Stimulated activated CD8-positive, alpha-beta memory T cell treated with anti-CD3 and anti-CD28 coated beads, Interleukin-7, amount 100 ng/mL, for 48 hours (primary cell): Measurements from ENCODE around the gene VWA8.
"Not testable (repeated sequence)": the region's sequence is repeated elsewhere in the genome, so short reads cannot be mapped to it uniquely, and the experiment has no call there.

Source experiments
- DNase-seq, 2 donors: peaks; one replicate each; pipeline ENCODE4 v3.0.0-alpha.2; 2020; ENCODE audit warnings: low read depth in 1 of 2; ENCODE audit errors: extremely low read depth in 1 of 2

The VWA8 gene

GRCh38 chr13:41812237-41812636 lies 148.7 kb downstream of the VWA8 start:
- no peak for DNase-seq

DNA sequence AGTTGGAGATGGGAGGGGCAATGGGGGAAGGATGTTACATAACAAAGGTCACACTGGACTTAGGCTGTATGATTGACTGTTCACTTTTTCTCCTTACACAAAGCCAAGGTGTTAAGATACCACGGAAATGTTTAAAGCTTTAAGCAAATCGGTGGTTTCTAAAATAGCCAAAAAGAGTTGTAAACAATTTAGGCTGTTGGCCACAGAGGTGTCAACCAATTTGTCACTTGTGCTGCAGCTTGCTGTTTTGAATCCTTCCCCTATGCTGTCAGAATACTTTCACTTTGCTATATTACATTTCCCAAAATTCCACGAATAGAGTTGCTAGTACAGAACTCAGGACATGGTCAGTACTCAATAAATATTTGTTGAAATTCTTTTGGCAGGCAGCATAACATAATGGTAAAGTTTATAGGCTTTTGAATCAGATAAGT lies 149.3 kb downstream of the VWA8 start:
- no peak for DNase-seq

GRCh38 chr13:41809962-41810361 lies 150.9 kb downstream of the VWA8 start:
- no peak for DNase-seq

GRCh38 chr13:41803445-41803735 lies 157.5 kb downstream of the VWA8 start:
- DNase-seq = not testable (repeated sequence)

GRCh38 chr13:41802684-41803444 lies 158.0 kb downstream of the VWA8 start:
- no peak for DNase-seq

- DNase-seq = no peak
Observed at GRCh38 chr13:41802043-41802683, 158.7 kb downstream of the VWA8 start.

DNA sequence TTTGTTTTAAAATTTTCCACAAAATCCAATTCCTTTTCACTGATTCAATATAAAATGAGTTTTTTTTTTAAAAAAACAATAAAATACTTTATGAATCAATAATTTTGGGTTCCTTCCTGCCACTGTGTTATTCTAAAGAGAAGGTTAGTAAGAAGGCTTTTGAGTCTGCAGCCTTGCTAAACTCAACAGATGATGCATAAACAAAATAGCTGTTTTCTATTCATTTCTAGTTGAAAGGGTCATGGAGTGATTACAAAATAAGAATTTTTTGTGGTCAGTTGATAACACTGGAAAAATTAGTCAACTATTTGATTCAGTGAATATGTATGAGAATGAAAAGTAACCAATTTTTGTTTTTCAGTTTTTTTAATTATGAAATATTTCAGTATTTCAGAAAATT lies 169.9 kb downstream of the VWA8 start:
- DNase-seq = no peak

DNA sequence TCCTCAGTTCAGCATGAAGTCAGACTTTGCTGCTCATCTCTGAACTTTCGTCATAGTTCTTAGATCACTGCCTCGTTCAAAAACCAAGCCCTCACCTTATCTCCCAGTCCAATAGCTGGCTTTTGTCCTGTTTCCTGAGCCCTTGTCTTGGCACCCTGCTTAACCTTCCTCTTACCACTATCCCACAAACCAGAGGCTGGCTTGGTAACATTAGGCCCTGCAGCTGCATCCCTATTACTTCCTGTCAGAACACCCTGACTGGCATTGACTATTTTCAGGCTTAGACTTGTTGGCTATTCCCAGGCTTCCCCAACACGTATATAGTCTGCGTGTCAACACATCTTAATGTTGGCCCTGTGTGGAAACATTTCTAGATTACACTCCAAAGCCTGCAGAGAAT lies 172.4 kb downstream of the VWA8 start:
- no peak for DNase-seq

DNA sequence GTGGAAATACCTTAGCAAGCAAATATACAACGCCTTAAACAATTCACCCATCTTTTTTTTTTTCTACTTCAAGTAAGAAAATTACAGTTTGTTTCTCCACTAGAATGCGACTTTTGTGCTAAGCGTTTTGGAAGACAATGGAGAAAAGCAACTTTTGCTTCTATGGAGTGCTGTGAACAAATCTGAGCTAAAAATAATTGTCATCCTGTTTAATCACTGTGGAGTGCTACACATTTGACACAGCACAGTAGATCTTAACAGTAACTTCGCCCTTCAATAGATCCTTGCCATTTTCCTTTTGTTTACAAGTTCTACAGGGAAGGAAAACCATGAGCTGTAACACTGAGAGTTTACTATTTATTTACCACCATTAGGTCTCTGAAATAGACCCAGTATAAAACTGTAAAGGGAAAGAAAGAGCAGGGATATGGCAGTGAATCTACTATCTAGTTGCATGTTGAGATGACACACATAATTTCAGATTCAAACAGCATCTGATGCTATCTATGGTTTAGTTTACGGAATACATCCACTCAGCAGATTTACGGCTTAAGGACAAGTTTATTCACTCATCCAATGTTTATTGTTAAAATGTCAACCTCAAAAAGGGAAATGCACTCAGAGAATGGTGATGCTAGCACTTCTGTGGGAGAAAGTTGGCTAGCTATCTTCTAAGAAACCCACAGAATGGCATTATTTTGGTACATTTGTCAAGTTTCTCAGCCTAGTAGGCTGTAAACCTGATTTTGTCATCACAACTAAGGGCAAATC lies 175.3 kb downstream of the VWA8 start:
- no peak for DNase-seq

GRCh38 chr13:41782086-41782485 lies 178.8 kb downstream of the VWA8 start:
- no peak for DNase-seq

DNA sequence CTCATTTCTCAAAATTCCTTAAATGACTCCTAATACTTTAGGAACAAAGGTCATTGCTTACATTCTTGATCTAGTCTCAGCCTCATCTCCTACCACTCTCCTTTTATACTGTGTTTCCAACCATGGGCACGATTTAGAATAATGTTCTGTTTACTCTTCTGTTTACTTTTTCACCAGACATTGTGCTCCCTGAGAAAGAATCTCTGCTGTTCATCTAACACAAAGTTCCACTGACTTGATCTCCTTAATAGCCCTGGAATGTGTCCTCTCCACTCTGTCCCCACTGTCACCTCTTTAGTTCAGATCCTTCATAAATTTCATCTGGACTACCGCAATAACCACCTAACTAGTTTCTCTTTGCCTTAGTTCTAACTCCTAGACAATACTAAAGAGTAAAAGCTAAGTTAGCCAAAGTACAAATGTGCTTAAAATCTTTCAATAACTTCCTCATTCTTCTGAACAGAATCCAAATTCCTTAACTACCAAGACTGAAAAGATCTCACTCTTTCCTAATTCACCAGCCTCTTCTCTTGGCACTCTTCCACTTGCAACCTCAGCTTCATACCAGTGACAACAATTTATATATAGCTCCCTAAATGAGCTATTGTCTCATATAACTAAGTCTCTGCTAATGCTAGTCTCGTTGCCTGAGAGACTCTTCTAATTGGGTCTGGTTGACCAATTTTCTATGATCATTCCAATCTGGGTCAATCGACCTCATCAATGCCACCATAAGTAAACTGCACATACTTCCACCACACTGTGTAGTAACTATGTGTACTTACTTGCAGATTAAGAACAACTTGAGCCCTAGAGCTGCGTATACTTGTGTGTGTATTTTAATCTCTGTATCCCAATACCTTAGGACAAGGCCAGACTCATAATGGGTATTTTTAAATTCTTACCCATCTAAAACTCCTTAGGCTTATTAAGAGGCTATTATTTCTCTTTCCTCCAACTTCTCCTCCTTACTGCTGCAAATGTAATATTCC lies 179.9 kb downstream of the VWA8 start:
- DNase-seq = no peak

DNA sequence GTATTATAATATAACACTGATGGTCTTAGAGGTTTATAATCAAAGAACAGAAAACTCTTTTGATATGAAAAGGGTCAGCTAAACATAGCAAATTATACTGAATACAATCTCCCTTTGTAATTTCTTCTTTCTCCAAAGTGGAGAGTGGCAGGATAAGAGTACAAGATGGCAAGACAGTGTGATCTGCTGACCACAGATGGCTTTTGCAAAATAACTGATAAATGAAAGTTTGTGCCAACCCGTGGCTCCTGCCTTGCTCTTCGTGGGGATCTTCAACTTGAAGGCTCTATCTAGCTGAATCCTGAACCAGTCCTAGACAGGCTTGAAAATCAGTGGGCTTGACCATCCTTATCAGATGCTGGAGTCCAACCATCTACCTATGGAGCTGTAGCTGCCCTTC lies 185.7 kb downstream of the VWA8 start:
- DNase-seq = no peak

DNA sequence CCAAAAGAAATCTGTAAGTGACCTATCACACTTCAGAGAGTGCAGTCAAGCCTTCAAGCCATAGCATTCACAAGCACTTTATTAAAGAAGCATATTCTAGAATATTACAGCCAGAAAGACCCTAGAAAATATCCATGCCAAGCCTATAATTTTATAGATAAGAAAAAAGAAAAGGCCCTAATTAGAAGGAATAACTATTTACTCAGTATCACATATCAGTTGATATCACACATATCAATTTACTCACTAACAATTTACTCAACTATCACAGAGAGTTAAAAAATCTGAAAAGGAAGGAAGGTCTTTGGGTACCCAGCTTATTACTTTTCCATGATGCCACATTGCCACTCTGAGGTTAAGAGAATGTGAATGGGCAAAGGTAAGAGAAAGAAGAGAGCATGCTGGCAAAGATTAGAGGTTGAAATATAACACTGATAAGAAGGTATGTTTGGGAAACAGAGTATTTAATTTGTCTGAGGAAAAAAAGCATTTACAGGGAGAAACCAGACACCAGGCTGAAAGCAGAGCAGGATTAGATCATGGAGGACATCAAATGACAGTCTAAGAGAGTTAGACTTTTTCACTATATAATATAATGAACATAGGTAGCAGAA lies 186.2 kb downstream of the VWA8 start:
- DNase-seq = no peak

- DNase-seq = no peak
Observed at GRCh38 chr13:41767801-41768200, 193.1 kb downstream of the VWA8 start.

DNA sequence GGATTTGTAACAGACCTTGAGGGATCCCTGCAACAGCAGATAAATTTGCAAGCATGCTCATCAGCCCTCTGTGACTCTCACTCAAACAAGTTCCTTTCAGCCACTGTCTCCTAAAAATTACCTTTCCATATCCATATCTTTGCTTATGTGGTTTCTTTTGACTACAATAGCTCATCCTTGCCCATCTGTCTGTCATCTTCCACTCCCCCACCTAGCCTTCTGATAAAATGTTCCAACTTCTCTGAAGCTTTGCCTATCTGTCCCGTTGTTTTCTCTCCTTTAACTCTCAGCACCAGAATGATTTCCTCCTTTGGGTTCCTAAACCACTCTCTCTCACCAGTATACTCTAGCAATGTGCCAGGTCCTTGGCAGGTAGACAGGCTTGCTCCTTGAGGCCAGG lies 194.5 kb downstream of the VWA8 start:
- no peak for DNase-seq

GRCh38 chr13:41765813-41766212 lies 195.1 kb downstream of the VWA8 start:
- DNase-seq = no peak

DNA sequence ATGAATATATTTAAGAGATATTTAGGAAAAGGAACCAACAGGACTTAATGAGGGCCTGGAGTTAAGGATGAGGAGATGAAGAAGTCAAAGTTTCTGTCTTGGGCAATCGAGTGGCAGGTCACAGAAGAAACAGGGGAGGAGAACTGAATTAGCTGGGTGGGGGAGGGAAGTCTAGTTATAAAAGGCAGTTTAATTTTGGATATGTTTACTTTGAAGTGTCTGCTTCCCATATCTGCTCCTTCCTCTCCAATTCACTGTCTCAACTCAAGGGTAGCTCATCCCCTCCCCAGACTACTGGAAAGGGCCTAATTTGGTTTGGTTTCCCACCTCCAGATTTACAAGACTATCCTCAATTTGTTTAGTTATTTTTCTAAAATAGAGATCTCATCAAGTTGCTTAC lies 195.9 kb downstream of the VWA8 start:
- no peak for DNase-seq

GRCh38 chr13:41764558-41764957 lies 196.4 kb downstream of the VWA8 start:
- DNase-seq = no peak

DNA sequence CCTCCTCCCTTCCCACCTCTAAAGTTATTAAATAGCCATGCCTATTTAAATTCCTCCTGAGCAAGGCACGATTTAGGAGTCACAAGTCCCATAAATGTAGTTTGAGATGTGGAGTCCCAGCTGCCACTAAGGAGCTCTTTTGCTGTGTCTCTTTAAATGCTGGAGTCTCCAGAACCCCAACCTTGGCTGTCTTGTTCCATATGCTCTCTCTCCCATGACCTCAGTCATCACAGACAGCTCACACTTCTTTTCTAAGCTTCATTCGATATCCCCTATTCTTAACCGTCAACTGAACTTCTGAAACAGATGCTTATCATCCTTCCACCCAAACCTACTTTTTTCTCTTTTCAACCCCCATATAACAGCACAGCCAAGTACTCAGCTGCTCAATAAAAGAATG lies 197.1 kb downstream of the VWA8 start:
- DNase-seq = no peak

- DNase-seq = no peak
Observed at GRCh38 chr13:41762796-41763195, 198.1 kb downstream of the VWA8 start.
